Liver (tissue), 9 donors: Measurements from ENCODE around the gene XYLT1. TPM values are rescaled to one million over a fixed set of nuclear protein-coding genes. Genes with fewer than 3 reads are reported as not detected.

Source experiments
- DNase-seq: peaks from one replicate; pipeline ENCODE4 v3.0.0-alpha.2; 2017; ENCODE audit warnings: low spot score
- H3K27ac ChIP-seq, 2 donors: one replicate each; pipeline ENCODE4 v1.7.0; 2013; ENCODE audit warnings: inconsistent platforms in 2 of 2, low read length in 2 of 2, control low read depth in 1 of 2, low read depth in 1 of 2, mild to moderate bottlenecking in 1 of 2
- H3K27me3 ChIP-seq, 4 donors: one replicate each; pipeline versions ENCODE4 v1.6.1 to v1.7.0; 2013; ENCODE audit warnings: low read length in 3 of 4, inconsistent platforms in 1 of 4, mild to moderate bottlenecking in 1 of 4, moderate library complexity in 1 of 4; ENCODE audit not compliant: control insufficient read depth in 4 of 4, insufficient read depth in 4 of 4
- H3K36me3 ChIP-seq, 4 donors: one replicate each; pipeline versions ENCODE4 v1.6.1 to v1.7.0; 2013; ENCODE audit warnings: low read length in 3 of 4, mild to moderate bottlenecking in 3 of 4, low read depth in 1 of 4, moderate library complexity in 1 of 4; ENCODE audit not compliant: control insufficient read depth in 4 of 4, insufficient read depth in 3 of 4
- H3K4me1 ChIP-seq, 4 donors: one replicate each; pipeline versions ENCODE4 v1.6.1 to v1.7.0; 2013; ENCODE audit warnings: low read length in 3 of 4, mild to moderate bottlenecking in 3 of 4, moderate library complexity in 1 of 4; ENCODE audit not compliant: control insufficient read depth in 4 of 4, insufficient read depth in 4 of 4
- H3K4me3 ChIP-seq, 3 donors: one replicate each; pipeline versions ENCODE4 v1.6.1 to v1.7.0; 2013; ENCODE audit warnings: low read length in 3 of 3, control low read depth in 1 of 3, low read depth in 1 of 3, mild to moderate bottlenecking in 1 of 3
- H3K9ac ChIP-seq, 2 donors: one replicate each; pipeline ENCODE4 v1.7.0; 2013; ENCODE audit warnings: low read length in 2 of 2, mild to moderate bottlenecking in 2 of 2, moderate library complexity in 2 of 2, control low read depth in 1 of 2, low read depth in 1 of 2
- H3K9me3 ChIP-seq, 4 donors: one replicate each; pipeline versions ENCODE4 v1.6.1 to v1.7.0; 2013; ENCODE audit warnings: low read length in 3 of 4; ENCODE audit not compliant: control insufficient read depth in 4 of 4
- EGR1 ChIP-seq, 2 donors: IDR thresholded peaks; 2 replicates each; pipeline ENCODE4 v1.6.1; 2016 to 2018; ENCODE audit warnings: antibody characterized with exemption in 2 of 2, low read depth in 2 of 2
- FOXA1 ChIP-seq: IDR thresholded peaks from 2 replicates; pipeline ENCODE4 v1.6.1; 2016; ENCODE audit warnings: antibody characterized with exemption
- FOXA2 ChIP-seq: IDR thresholded peaks from 2 replicates; pipeline ENCODE4 v1.6.1; 2016; ENCODE audit warnings: antibody characterized with exemption
- GABPA ChIP-seq, 2 donors: IDR thresholded peaks in 1 of 2; conservative IDR thresholded peaks in 1 of 2; 2 replicates each; pipeline ENCODE4 v1.6.1; 2016; ENCODE audit warnings: antibody characterized with exemption in 2 of 2, mild to moderate bottlenecking in 1 of 2, moderate library complexity in 1 of 2
- HNF4A ChIP-seq, 2 donors: conservative IDR thresholded peaks; 2 replicates each; pipeline ENCODE4 v1.6.1; 2016; ENCODE audit warnings: antibody characterized with exemption in 2 of 2, mild to moderate bottlenecking in 2 of 2
- HNF4G ChIP-seq: IDR thresholded peaks from 2 replicates; pipeline ENCODE4 v1.6.1; 2016; ENCODE audit warnings: antibody characterized with exemption
- JUND ChIP-seq, 2 donors: IDR thresholded peaks; 2 replicates each; pipeline ENCODE4 v1.6.1; 2016; ENCODE audit warnings: antibody characterized with exemption in 2 of 2
- NR2F2 ChIP-seq: IDR thresholded peaks from 2 replicates; pipeline ENCODE4 v1.6.1; 2016; ENCODE audit warnings: antibody characterized with exemption
- RAD21 ChIP-seq, 2 donors: IDR thresholded peaks; 2 replicates each; pipeline ENCODE4 v1.6.1; 2016; ENCODE audit warnings: antibody characterized with exemption in 2 of 2, mild to moderate bottlenecking in 2 of 2
- RXRA ChIP-seq, 2 donors: IDR thresholded peaks; 2 replicates each; pipeline ENCODE4 v1.6.1; 2017 to 2018; ENCODE audit warnings: antibody characterized with exemption in 2 of 2, mild to moderate bottlenecking in 1 of 2
- SP1 ChIP-seq: IDR thresholded peaks from 2 replicates; pipeline ENCODE4 v1.6.1; 2018; ENCODE audit warnings: antibody characterized with exemption, mild to moderate bottlenecking
- TAF1 ChIP-seq: conservative IDR thresholded peaks from 2 replicates; pipeline ENCODE4 v1.6.1; 2016; ENCODE audit warnings: antibody characterized with exemption, mild to moderate bottlenecking
- YY1 ChIP-seq: IDR thresholded peaks from 2 replicates; pipeline ENCODE4 v1.6.1; 2016; ENCODE audit warnings: antibody characterized with exemption, mild to moderate bottlenecking
- WGBS: extraction: QIAGEN DNeasy Blood & Tissue Kit; methylation state at CpG from one replicate; pipeline ENCODE4 v1.1.7; 2013; 5-methylcytosine and 5-hydroxymethylcytosine counted together
- polyA plus RNA-seq, 2 donors: library from polyadenylated mRNA; stranded (reverse) in 1 of 2; unstranded in 1 of 2; fragments of 200-250 nt in 1 of 2; fragments of >200 nt in 1 of 2; fragmentation: Nextera tagmentation in 1 of 2; extraction: Ambion mirVana in 1 of 2; gene quantifications; one replicate each; pipeline versions ENCODE4 v1.2.1 to v1.2.3, GENCODE V29; 2013 to 2015
- total RNA-seq, 2 donors: library from RNA; depleted of rRNA; stranded (reverse); fragments of >200 nt; gene quantifications; one replicate each; pipeline ENCODE4 v1.2.3, GENCODE V29; 2014
- TF ChIP-seq, protein P1 (sequence below): IDR thresholded peaks from 2 replicates; pipeline ENCODE4 v1.6.1; 2016; ENCODE audit warnings: antibody characterized with exemption
- TF ChIP-seq, protein P2 (sequence below): IDR thresholded peaks from 2 replicates; pipeline ENCODE4 v1.6.1; 2016; ENCODE audit warnings: antibody characterized with exemption, mild to moderate bottlenecking
- TF ChIP-seq, protein P3 (sequence below): IDR thresholded peaks from 2 replicates; pipeline ENCODE4 v1.6.1; 2016; ENCODE audit warnings: antibody characterized with exemption
- TF ChIP-seq, protein P4 (sequence below): fragments of 150-350 bp; IDR thresholded peaks from 2 replicates; pipeline ENCODE4 v1.5.1; 2017; ENCODE audit warnings: improper control_type of control experiment, low read depth, low read length; ENCODE audit not compliant: missing input control
- TF ChIP-seq, protein P5 (sequence below): IDR thresholded peaks from 2 replicates; pipeline ENCODE4 v1.6.1; 2016; ENCODE audit warnings: antibody characterized with exemption
- donor health status: healthy.
- donor health status: healthy.
- donor health status: healthy.
- donor health status: healthy.
- donor health status: healthy.

XYLT1 gene
- total and polyA plus RNA-seq, 4 donors, result 0.25 to 2.3 (median 0.53) TPM

DNA sequence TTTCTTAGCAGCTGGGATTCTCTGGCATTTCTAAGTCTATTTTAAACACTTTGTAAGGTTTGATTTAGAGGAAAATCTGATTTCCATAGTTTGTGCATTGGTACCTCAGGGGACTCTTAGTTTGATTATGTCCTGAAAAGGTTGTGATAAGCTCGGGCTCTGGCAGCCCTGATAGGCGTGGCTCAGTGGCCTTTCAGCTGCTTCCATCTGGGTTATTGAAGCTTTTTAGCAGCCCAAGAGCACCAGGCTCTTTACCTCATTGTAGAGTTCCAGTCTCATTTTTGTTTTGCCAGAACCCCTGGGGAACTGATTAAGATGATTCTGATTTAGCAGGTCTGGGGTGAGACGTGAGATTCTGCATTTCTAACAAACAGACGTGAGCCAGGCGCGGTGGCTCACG is 412.3 kb downstream of the XYLT1 start:
- H3K9ac ChIP-seq, result no peak overlapping the region
- H3K36me3 ChIP-seq, result no peaks in the 10 kb centered on the region
- H3K9me3 ChIP-seq, result no peaks in the 10 kb centered on the region
- H3K4me3 ChIP-seq, result no peak overlapping the region
- H3K27me3 ChIP-seq, result no peaks in the 10 kb centered on the region
- no peaks in the 10 kb centered on the region for H3K4me1 ChIP-seq
- H3K27ac ChIP-seq, result no peak overlapping the region
- no peak for TF ChIP-seq GABPA (IDR thresholded peaks at IDR 0.05 in 1 of 2, conservative IDR thresholded peaks at IDR 0.05 in 1 of 2)
- TF ChIP-seq TAF1, result no peak
- TF ChIP-seq HNF4A (conservative IDR thresholded peaks at IDR 0.05), result no peak
- no peak for TF ChIP-seq HNF4G
- no peak for TF ChIP-seq RXRA (IDR thresholded peaks at IDR 0.05)
- no peak for TF ChIP-seq FOXA2
- TF ChIP-seq FOXA1, result no peak
- no peak for TF ChIP-seq YY1
- TF ChIP-seq, protein P1, sequence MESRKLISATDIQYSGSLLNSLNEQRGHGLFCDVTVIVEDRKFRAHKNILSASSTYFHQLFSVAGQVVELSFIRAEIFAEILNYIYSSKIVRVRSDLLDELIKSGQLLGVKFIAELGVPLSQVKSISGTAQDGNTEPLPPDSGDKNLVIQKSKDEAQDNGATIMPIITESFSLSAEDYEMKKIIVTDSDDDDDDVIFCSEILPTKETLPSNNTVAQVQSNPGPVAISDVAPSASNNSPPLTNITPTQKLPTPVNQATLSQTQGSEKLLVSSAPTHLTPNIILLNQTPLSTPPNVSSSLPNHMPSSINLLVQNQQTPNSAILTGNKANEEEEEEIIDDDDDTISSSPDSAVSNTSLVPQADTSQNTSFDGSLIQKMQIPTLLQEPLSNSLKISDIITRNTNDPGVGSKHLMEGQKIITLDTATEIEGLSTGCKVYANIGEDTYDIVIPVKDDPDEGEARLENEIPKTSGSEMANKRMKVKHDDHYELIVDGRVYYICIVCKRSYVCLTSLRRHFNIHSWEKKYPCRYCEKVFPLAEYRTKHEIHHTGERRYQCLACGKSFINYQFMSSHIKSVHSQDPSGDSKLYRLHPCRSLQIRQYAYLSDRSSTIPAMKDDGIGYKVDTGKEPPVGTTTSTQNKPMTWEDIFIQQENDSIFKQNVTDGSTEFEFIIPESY, result no peak
- TF ChIP-seq, protein P2, sequence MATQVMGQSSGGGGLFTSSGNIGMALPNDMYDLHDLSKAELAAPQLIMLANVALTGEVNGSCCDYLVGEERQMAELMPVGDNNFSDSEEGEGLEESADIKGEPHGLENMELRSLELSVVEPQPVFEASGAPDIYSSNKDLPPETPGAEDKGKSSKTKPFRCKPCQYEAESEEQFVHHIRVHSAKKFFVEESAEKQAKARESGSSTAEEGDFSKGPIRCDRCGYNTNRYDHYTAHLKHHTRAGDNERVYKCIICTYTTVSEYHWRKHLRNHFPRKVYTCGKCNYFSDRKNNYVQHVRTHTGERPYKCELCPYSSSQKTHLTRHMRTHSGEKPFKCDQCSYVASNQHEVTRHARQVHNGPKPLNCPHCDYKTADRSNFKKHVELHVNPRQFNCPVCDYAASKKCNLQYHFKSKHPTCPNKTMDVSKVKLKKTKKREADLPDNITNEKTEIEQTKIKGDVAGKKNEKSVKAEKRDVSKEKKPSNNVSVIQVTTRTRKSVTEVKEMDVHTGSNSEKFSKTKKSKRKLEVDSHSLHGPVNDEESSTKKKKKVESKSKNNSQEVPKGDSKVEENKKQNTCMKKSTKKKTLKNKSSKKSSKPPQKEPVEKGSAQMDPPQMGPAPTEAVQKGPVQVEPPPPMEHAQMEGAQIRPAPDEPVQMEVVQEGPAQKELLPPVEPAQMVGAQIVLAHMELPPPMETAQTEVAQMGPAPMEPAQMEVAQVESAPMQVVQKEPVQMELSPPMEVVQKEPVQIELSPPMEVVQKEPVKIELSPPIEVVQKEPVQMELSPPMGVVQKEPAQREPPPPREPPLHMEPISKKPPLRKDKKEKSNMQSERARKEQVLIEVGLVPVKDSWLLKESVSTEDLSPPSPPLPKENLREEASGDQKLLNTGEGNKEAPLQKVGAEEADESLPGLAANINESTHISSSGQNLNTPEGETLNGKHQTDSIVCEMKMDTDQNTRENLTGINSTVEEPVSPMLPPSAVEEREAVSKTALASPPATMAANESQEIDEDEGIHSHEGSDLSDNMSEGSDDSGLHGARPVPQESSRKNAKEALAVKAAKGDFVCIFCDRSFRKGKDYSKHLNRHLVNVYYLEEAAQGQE, result no peak
- TF ChIP-seq, protein P3, sequence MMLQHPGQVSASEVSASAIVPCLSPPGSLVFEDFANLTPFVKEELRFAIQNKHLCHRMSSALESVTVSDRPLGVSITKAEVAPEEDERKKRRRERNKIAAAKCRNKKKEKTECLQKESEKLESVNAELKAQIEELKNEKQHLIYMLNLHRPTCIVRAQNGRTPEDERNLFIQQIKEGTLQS, result no peak
- no peak for TF ChIP-seq SP1
- no peak for TF ChIP-seq JUND (IDR thresholded peaks at IDR 0.05)
- TF ChIP-seq NR2F2, result no peak
- no peak for TF ChIP-seq RAD21 (IDR thresholded peaks at IDR 0.05)
- TF ChIP-seq EGR1 (IDR thresholded peaks at IDR 0.05; ENCODE audit: low read depth in 2 of 2), result no peak
- TF ChIP-seq, protein P4, sequence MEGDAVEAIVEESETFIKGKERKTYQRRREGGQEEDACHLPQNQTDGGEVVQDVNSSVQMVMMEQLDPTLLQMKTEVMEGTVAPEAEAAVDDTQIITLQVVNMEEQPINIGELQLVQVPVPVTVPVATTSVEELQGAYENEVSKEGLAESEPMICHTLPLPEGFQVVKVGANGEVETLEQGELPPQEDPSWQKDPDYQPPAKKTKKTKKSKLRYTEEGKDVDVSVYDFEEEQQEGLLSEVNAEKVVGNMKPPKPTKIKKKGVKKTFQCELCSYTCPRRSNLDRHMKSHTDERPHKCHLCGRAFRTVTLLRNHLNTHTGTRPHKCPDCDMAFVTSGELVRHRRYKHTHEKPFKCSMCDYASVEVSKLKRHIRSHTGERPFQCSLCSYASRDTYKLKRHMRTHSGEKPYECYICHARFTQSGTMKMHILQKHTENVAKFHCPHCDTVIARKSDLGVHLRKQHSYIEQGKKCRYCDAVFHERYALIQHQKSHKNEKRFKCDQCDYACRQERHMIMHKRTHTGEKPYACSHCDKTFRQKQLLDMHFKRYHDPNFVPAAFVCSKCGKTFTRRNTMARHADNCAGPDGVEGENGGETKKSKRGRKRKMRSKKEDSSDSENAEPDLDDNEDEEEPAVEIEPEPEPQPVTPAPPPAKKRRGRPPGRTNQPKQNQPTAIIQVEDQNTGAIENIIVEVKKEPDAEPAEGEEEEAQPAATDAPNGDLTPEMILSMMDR, result no peak
- TF ChIP-seq, protein P5, sequence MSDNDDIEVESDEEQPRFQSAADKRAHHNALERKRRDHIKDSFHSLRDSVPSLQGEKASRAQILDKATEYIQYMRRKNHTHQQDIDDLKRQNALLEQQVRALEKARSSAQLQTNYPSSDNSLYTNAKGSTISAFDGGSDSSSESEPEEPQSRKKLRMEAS, result no peak
- WGBS, result 74% methylated on average over 7 of the region's 7 CpGs
- DNase-seq, result no peak

DNA sequence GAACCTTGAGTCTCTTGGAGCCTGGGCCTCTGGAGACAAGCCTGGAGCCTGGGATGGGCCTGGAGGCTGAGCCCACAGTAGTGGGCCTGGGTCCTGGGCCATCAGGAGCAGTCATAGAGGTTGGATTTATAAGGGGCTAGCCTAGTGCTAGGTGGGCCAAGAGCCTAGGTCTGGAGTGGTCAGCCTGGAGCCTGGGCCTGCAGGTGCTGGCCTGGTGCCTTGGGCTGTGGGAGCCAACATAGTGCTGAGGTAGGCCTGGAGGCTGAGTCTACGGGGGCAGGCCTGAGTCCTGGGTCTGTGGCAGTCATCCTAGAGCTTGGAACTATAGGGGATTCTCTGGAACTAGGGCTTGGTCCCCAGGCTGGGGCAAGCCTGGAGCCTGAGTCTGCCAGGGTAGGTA is 414.1 kb downstream of the XYLT1 start:
- H3K9me3 ChIP-seq, result no peaks in the 10 kb centered on the region
- no peak overlapping the region for H3K27ac ChIP-seq
- WGBS, result 65% methylated on average over 1 of the region's 1 CpG
- no peaks in the 10 kb centered on the region for H3K4me1 ChIP-seq
- H3K9ac ChIP-seq, result no peak overlapping the region
- no peaks in the 10 kb centered on the region for H3K36me3 ChIP-seq
- no peaks in the 10 kb centered on the region for H3K27me3 ChIP-seq
- no peak overlapping the region for H3K4me3 ChIP-seq
- DNase-seq, result no peak
- TF ChIP-seq HNF4G (no peak), HNF4A (conservative IDR thresholded peaks at IDR 0.05) (no peak), YY1 (no peak), RAD21 (IDR thresholded peaks at IDR 0.05) (no peak), FOXA1 (no peak)
- TF ChIP-seq, protein P1, result no peak
- TF ChIP-seq, protein P4, result no peak
